B cell (primary cell): ENCODE data around the gene TRAPPC8. TPM values are rescaled to one million over a fixed set of nuclear protein-coding genes. Genes with fewer than 3 reads are reported as not detected.

Experiments
- ATAC-seq: fragments of 200-7000 bp; cut with Tn5 transposase; one replicate; pipeline ENCODE4 v1.10.0; 2021; ENCODE audit warnings: low read depth, mild to moderate bottlenecking, moderate number of reproducible peaks, moderate library complexity
- CTCF ChIA-PET: fragments of 350-600 bp; sonication (Branson Sonifier 250); formaldehyde crosslinking; loops from one replicate; lab custom pipeline; 2021; ENCODE audit warnings: antibody characterized with exemption, inconsistent platforms; lab: Charles Lee
- POLR2A ChIA-PET: fragments of 350-600 bp; sonication (Branson Sonifier 250); formaldehyde crosslinking; loops from one replicate; lab custom pipeline; 2021; ENCODE audit warnings: antibody characterized with exemption; lab: Charles Lee
- DNase-seq: peaks from one replicate; pipeline ENCODE4 v3.0.0; 2013
- H2AFZ ChIP-seq: 2 replicates; pipeline ENCODE4 v1.6.1; 2012; ENCODE audit warnings: mild to moderate bottlenecking, low read depth, low read length; ENCODE audit not compliant: insufficient read depth, poor library complexity, severe bottlenecking
- H3K27ac ChIP-seq, 2 donors: 1 replicate in 1 of 2; 2 replicates in 1 of 2; pipeline ENCODE4 v1.5.1; 2012 to 2013; ENCODE audit warnings: low read length in 2 of 2, mild to moderate bottlenecking in 2 of 2, moderate library complexity in 1 of 2
- H3K27me3 ChIP-seq, 4 experiments: fragments of 200-600 bp in 1 of 4; sonication (generic) in 1 of 4; replicated peaks in 1 of 4; 1 replicate in 2 of 4; 2 replicates in 2 of 4; pipeline versions ENCODE4 v1.6.1 to v1.7.0; 2013 to 2016; ENCODE audit warnings: low read length in 3 of 4, mild to moderate bottlenecking in 2 of 4, mixed read lengths in 1 of 4, moderate library complexity in 1 of 4; ENCODE audit not compliant: insufficient read depth in 4 of 4, control insufficient read depth in 3 of 4; ENCODE audit errors: control extremely low read depth in 1 of 4
- H3K36me3 ChIP-seq, 2 experiments: replicated peaks in 1 of 2; 1 replicate in 1 of 2; 2 replicates in 1 of 2; pipeline versions ENCODE4 v1.6.1 to v1.7.1; 2013; ENCODE audit warnings: low read length in 1 of 2; ENCODE audit not compliant: insufficient read depth in 2 of 2, control insufficient read depth in 1 of 2; ENCODE audit errors: control extremely low read depth in 1 of 2, extremely low read depth in 1 of 2
- H3K4me1 ChIP-seq, 2 donors: fragments of 200-600 bp in 1 of 2; sonication (generic) in 1 of 2; 1 replicate in 1 of 2; 2 replicates in 1 of 2; pipeline versions ENCODE4 v1.5.1 to v1.6.1; 2013 to 2017; ENCODE audit warnings: low read length in 2 of 2; ENCODE audit not compliant: control insufficient read depth in 2 of 2, insufficient read depth in 2 of 2
- H3K4me2 ChIP-seq: replicated peaks from 2 replicates; pipeline ENCODE3; 2012; ENCODE audit warnings: mild to moderate bottlenecking, low read depth, low read length; ENCODE audit not compliant: poor library complexity, severe bottlenecking
- H3K4me3 ChIP-seq, 5 experiments: fragments of 200-600 bp in 1 of 5; sonication (generic) in 1 of 5; 1 replicate in 3 of 5; 2 replicates in 2 of 5; pipeline versions ENCODE4 v1.5.1 to v1.7.0; 2011 to 2016; ENCODE audit warnings: low read length in 4 of 5, mild to moderate bottlenecking in 4 of 5, low read depth in 2 of 5, control low read depth in 1 of 5, moderate library complexity in 1 of 5; ENCODE audit not compliant: insufficient read depth in 1 of 5; ENCODE audit errors: control extremely low read depth in 1 of 5, extremely low read depth in 1 of 5
- H3K79me2 ChIP-seq: fragments of 200-600 bp; sonication (generic); one replicate; pipeline ENCODE4 v1.6.0; 2016; ENCODE audit warnings: low read length; ENCODE audit not compliant: control insufficient read depth, insufficient read depth
- H3K9ac ChIP-seq: fragments of 200-600 bp; sonication (generic); 2 replicates; pipeline ENCODE4 v1.6.1; 2017; ENCODE audit warnings: mild to moderate bottlenecking, low read length, moderate library complexity
- H3K9me3 ChIP-seq, 3 donors: one replicate each; pipeline versions ENCODE4 v1.6.1 to v1.7.1; 2013; ENCODE audit warnings: low read length in 2 of 3; ENCODE audit not compliant: control insufficient read depth in 2 of 3, insufficient read depth in 1 of 3; ENCODE audit errors: control extremely low read depth in 1 of 3
- H4K20me1 ChIP-seq: 2 replicates; pipeline ENCODE4 v1.6.0; 2012; ENCODE audit warnings: mild to moderate bottlenecking, low read length; ENCODE audit not compliant: insufficient read depth, control insufficient read depth, poor library complexity, severe bottlenecking
- H3K27ac Mint-ChIP-seq: one replicate; pipeline ENCODE4 v1.8.0; 2021; ENCODE audit warnings: mixed read lengths
- H3K27me3 Mint-ChIP-seq: one replicate; pipeline ENCODE4 v1.8.0; 2021; ENCODE audit warnings: mixed read lengths
- H3K4me1 Mint-ChIP-seq: one replicate; pipeline ENCODE4 v1.8.0; 2021; ENCODE audit warnings: mixed read lengths
- H3K4me3 Mint-ChIP-seq: one replicate; pipeline ENCODE4 v1.8.0; 2021; ENCODE audit warnings: mixed read lengths
- H3K9me3 Mint-ChIP-seq: one replicate; pipeline ENCODE4 v1.8.0; 2022; ENCODE audit warnings: mixed read lengths; ENCODE audit not compliant: insufficient read depth
- EZH2 ChIP-seq: IDR thresholded peaks from 2 replicates; pipeline ENCODE4 v1.6.1; 2012; ENCODE audit warnings: borderline replicate concordance, low read depth, mild to moderate bottlenecking, moderate library complexity, low read length; ENCODE audit not compliant: insufficient read depth, poor library complexity, severe bottlenecking
- WGBS: methylation state at CpG from one replicate; pipeline ENCODE4 v1.1.5; 2013; ENCODE audit warnings: missing lambda C conversion rate; ENCODE audit not compliant: insufficient coverage; 5-methylcytosine and 5-hydroxymethylcytosine counted together
- intact Hi-C: fragments of 100-400 bp; cut with micrococcal nuclease; formaldehyde crosslinking; loops from one replicate; pipeline ENCODE4 v1.10.0; 2022
- polyA plus RNA-seq: library from polyadenylated mRNA; depleted of rRNA; stranded (reverse); fragments of >200 nt; gene quantifications from 2 replicates; pipeline ENCODE4 v1.2.3, GENCODE V29; 2012
- total RNA-seq, 2 donors: library from RNA; stranded (reverse); fragments of 120-200 nt in 1 of 2; gene quantifications; 1 replicate in 1 of 2; 2 replicates in 1 of 2; pipeline versions ENCODE4 v1.2.3 to v1.2.4, GENCODE V29; 2013 to 2022
- TF ChIP-seq, protein P1 (sequence below): fragments of 200-600 bp; IDR thresholded peaks from one replicate; pipeline ENCODE4 v1.8.0; 2022; ENCODE audit warnings: antibody characterized with exemption, mild to moderate bottlenecking

Gene TRAPPC8
- total and polyA plus RNA-seq, 2 donors (not counting 1 experiment from before 2014, with no cell fraction given) = 53.6 to 95.5 TPM

DNA sequence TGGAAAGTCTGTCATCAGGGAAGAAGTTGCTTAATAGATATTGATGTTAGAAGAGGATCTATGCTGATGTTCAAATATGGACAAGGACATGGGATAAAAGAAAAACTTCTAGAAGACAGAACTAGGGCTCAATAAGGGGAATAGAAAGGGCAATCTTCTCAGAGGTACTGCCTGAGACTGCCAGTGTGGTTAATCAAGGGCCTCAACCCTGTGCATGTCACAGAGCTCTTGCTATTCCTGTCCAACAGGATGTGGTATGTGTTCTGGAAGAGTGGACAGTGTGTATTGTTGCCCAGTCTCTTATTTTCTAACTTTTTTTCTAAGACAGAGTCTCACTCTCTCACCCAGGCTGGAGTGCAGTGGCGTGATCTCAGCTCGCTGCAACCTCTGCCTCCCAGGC, 47.9 kb upstream of the TRAPPC8 start:
- H3K9ac ChIP-seq = peak overlapping the region; percentile 19
- Mint-ChIP-seq H3K4me1 (peaks cover 16% of the 10 kb centered on the region), H3K27ac (peak overlapping the region; percentile 10), H3K4me3 (peak overlapping the region; percentile 45), H3K9me3 (no peaks in the 10 kb centered on the region), H3K27me3 (no peaks in the 10 kb centered on the region)
- no peak overlapping the region for H3K4me3 ChIP-seq
- peak overlapping the region in 1 of 2 donors; percentile 61 for H3K27ac ChIP-seq
- ATAC-seq (peak; percentile 63), DNase-seq (peak; percentile 16)
- WGBS = 38% methylated on average over 2 of the region's 2 CpGs
- CTCF ChIA-PET = interaction anchor here (0.8 to 1.1 kb wide), 3 partner anchors 9 to 28 kb away, joined by 3 to 4 read pairs (median 3); partner anchors contain the start of gene RNF125
- TF ChIP-seq EZH2 = no peak
- TF ChIP-seq, protein P1, sequence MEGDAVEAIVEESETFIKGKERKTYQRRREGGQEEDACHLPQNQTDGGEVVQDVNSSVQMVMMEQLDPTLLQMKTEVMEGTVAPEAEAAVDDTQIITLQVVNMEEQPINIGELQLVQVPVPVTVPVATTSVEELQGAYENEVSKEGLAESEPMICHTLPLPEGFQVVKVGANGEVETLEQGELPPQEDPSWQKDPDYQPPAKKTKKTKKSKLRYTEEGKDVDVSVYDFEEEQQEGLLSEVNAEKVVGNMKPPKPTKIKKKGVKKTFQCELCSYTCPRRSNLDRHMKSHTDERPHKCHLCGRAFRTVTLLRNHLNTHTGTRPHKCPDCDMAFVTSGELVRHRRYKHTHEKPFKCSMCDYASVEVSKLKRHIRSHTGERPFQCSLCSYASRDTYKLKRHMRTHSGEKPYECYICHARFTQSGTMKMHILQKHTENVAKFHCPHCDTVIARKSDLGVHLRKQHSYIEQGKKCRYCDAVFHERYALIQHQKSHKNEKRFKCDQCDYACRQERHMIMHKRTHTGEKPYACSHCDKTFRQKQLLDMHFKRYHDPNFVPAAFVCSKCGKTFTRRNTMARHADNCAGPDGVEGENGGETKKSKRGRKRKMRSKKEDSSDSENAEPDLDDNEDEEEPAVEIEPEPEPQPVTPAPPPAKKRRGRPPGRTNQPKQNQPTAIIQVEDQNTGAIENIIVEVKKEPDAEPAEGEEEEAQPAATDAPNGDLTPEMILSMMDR = no peak
- peaks cover 10 to 15% of the 10 kb centered on the region in 2 donors for H3K4me1 ChIP-seq
- H2AFZ ChIP-seq = peak overlapping the region; percentile 3
- intact Hi-C loops = no loop called here
- H3K9me3 ChIP-seq = no peaks in the 10 kb centered on the region
- H4K20me1 ChIP-seq = no peaks in the 10 kb centered on the region
- H3K27me3 ChIP-seq = no peaks in the 10 kb centered on the region
- POLR2A ChIA-PET = no interaction called here
- H3K4me2 ChIP-seq = peak overlapping the region; percentile 32
- H3K36me3 ChIP-seq = no peaks in the 10 kb centered on the region
- no peaks in the 10 kb centered on the region for H3K79me2 ChIP-seq

DNA sequence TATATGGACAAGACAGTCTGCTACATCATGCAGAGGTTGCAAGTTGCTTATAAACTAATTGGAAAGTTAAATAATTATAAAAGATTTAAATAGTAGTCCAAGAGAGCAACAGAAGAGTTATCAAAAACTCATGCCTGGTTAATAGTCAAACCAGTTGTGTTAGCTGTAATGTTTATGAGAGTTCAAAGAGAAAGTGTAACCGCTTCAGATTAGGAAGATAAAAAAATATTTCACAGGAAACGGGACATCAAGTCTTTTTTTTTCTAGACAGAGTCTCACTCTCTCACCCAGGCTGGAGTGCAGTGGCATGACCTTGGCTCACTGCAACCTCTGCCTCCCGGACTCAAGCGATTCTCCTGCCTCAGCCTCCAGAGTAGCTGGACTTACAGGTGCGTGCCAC, 41.0 kb upstream of the TRAPPC8 start:
- no peaks in the 10 kb centered on the region for H3K27me3 ChIP-seq
- no peaks in the 10 kb centered on the region for H3K36me3 ChIP-seq
- POLR2A ChIA-PET = no interaction called here
- Mint-ChIP-seq H3K27ac (no peak overlapping the region), H3K9me3 (peaks cover 4% of the 10 kb centered on the region), H3K4me3 (no peak overlapping the region), H3K27me3 (no peaks in the 10 kb centered on the region), H3K4me1 (no peaks in the 10 kb centered on the region)
- no peaks in the 10 kb centered on the region for H4K20me1 ChIP-seq
- no peak for TF ChIP-seq EZH2
- TF ChIP-seq, protein P1 = no peak
- H3K4me2 ChIP-seq = no peak overlapping the region
- CTCF ChIA-PET = no interaction called here
- no peak overlapping the region for H3K27ac ChIP-seq
- DNase-seq = no peak
- no peak for ATAC-seq
- H3K9ac ChIP-seq = no peak overlapping the region
- intact Hi-C loops = no loop called here
- H2AFZ ChIP-seq = no peak overlapping the region
- WGBS = 83% methylated on average over 1 of the region's 5 CpGs
- no peaks in the 10 kb centered on the region for H3K4me1 ChIP-seq
- no peaks in the 10 kb centered on the region for H3K79me2 ChIP-seq
- H3K9me3 ChIP-seq = peaks cover under 1 to 3% (median 2%) of the 10 kb centered on the region in 3 donors
- H3K4me3 ChIP-seq = no peak overlapping the region
